ENCODE data around the gene DESI2.

- TF ChIP-seq POLR2A (IDR thresholded peaks at IDR 0.05; ENCODE audit: low read length) (no peak), GATA1 (IDR thresholded peaks at IDR 0.05; ENCODE audit: low read depth, low read length) (no peak)
Measured at GRCh38 chr1:244659694-244660093, 6.8 kb downstream of the DESI2 start.

Measured in erythroblast (primary cell).